RKO (cell line): ENCODE results near the gene SCN10A.

Source experiments
- DNase-seq: peaks from one replicate; pipeline ENCODE4 v3.0.0-alpha.2; 2016; ENCODE audit warnings: low spot score

SCN10A gene

GRCh38 chr3:38773528-38773927, 42.5 kb downstream of the SCN10A start:
- DNase-seq, result no peak

- no peak for DNase-seq
These were observed 52.4 kb downstream of the SCN10A start for GRCh38 chr3:38763569-38763968.

GRCh38 chr3:38758557-38758956, 57.5 kb downstream of the SCN10A start:
- DNase-seq, result no peak

- DNase-seq, result no peak
These were observed 58.3 kb downstream of the SCN10A start for GRCh38 chr3:38757721-38758120.

- no peak for DNase-seq
These were observed 59.1 kb downstream of the SCN10A start for GRCh38 chr3:38756892-38757291.

- DNase-seq, result peak; percentile 8
These were observed 60.9 kb downstream of the SCN10A start for GRCh38 chr3:38755130-38755529.

- DNase-seq, result no peak
These were observed 69.4 kb downstream of the SCN10A start for GRCh38 chr3:38746641-38747040.

- no peak for DNase-seq
These were observed 73.0 kb downstream of the SCN10A start for GRCh38 chr3:38743043-38743442.

GRCh38 chr3:38742550-38742949, 73.5 kb downstream of the SCN10A start:
- no peak for DNase-seq

- no peak for DNase-seq
These were observed 75.5 kb downstream of the SCN10A start for GRCh38 chr3:38740537-38740936.

GRCh38 chr3:38739931-38740330, 76.1 kb downstream of the SCN10A start:
- no peak for DNase-seq

- no peak for DNase-seq
These were observed 76.7 kb downstream of the SCN10A start for GRCh38 chr3:38739396-38739689.

GRCh38 chr3:38738630-38739395, 77.2 kb downstream of the SCN10A start:
- peak; percentile 45 for DNase-seq

GRCh38 chr3:38731522-38731921, 84.5 kb downstream of the SCN10A start:
- no peak for DNase-seq

GRCh38 chr3:38730281-38730680, 85.7 kb downstream of the SCN10A start:
- no peak for DNase-seq

GRCh38 chr3:38728008-38728407, 88.0 kb downstream of the SCN10A start:
- DNase-seq, result no peak

- no peak for DNase-seq
These were observed 89.3 kb downstream of the SCN10A start for GRCh38 chr3:38726751-38727150.

- no peak for DNase-seq
These were observed 90.1 kb downstream of the SCN10A start for GRCh38 chr3:38725726-38726419.

- no peak for DNase-seq
These were observed 91.7 kb downstream of the SCN10A start for GRCh38 chr3:38724392-38724736.

- DNase-seq, result no peak
These were observed 92.2 kb downstream of the SCN10A start for GRCh38 chr3:38723569-38724391.

- DNase-seq, result no peak
These were observed 93.0 kb downstream of the SCN10A start for GRCh38 chr3:38722781-38723568.

- DNase-seq, result no peak
These were observed 94.7 kb downstream of the SCN10A start for GRCh38 chr3:38721207-38721772.
